ENCODE data around the gene CDH26.

DNA sequence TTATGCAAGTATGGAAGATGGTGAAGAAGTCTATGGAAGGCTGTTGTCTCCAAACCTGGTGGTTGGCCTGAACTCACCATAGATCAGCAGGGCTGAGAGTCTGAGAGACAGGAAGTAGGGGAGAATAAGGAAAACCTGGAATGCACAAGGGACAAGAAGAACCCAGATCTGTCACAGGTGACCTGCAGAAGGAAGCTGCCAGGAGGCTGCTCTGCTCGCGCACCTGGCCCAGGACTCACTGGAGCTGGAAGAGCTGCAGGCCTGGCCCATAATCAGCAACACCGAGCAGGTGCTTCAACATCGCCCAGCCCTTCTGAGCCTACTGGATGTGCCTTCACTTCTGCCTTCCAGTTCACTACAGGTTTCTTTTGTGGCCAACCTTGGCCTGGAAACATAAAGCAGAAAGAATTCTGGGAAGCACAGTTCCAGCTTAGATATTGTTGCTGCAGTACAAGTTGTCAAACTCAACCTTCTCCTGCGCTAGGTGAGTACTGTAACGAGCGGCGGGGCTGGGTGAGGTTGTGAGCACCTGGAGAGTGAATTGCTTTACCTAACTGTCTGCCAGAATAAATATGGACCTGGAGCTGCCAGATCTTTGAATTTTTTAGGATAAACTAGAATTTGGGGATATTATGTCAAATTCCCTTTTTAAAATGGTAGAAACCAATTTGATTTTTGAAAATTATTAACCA lies 82.4 kb downstream of the CDH26 start:
- no peak for TF ChIP-seq ATF2 (CRISPR knock-in tag; IDR thresholded peaks at IDR 0.05)
- no peak for TF ChIP-seq POLR2AphosphoS5 (IDR thresholded peaks at IDR 0.05; ENCODE audit: low read depth, low read length)
- TF ChIP-seq CTCF (CRISPR knock-in tag; IDR thresholded peaks at IDR 0.05) = no peak
- no peak for TF ChIP-seq PREB (CRISPR knock-in tag; IDR thresholded peaks at IDR 0.05)
- TF ChIP-seq POLR2A (IDR thresholded peaks at IDR 0.05; ENCODE audit: insufficient read depth in 1 of 2, low read depth in 2 of 2, low read length in 2 of 2) = no peak
- TF ChIP-seq SUZ12 (IDR thresholded peaks at IDR 0.05; ENCODE audit: low read depth, low read length) = no peak

All from HepG2 (cell line).